RCC 7860 (cell line): ENCODE data around the gene TMTC4.

ENCODE experiments used
- DNase-seq: peaks from one replicate; pipeline ENCODE4 v3.0.0-alpha.2; 2015; ENCODE audit warnings: low spot score
- FAIRE-seq: peaks from 2 replicates; lab custom pipeline; 2012; peaks lifted over from hg19 to GRCh38; lab: Jason Lieb, UNC

TMTC4 gene

DNA sequence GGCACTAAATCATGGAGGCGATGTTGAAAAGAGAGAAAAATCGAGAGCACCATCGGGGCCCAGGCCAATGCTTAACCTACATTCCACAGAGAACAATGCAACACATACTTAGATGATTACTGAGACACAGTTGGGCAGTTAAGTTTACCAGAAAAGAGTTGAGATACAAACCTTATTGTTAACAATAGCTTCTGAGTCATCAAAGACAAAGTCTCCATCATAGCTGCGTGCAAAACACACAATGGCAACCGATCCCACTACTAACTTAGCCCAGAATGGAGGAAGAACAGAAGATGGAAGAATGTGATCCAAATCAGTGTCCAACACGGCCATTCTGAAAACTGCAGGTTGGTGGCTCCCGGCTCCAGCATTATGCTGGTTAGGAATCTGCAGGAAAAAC, 6.2 kb downstream of the TMTC4 start:
- DNase-seq, result no peak
- FAIRE-seq, result no peak

DNA sequence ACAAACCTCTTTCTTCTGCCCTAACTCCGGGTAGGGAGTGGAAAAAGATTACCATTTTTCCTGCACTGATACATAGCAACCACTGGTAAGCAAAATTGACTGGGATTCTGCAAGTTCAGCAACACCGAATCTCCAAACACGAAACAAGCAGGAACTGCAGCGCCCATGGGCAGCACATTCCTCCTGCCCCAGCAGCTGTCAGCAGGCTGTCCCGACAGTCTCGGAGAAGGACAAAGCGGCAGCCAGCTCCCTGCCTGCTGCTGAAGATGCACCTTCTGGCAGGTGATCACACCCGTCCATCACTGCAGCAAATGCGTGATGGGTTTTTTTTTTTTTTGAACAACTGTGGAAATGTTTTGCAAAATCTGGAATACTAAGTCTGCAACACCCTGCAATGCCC, 6.7 kb downstream of the TMTC4 start:
- DNase-seq, result no peak
- no peak for FAIRE-seq

DNA sequence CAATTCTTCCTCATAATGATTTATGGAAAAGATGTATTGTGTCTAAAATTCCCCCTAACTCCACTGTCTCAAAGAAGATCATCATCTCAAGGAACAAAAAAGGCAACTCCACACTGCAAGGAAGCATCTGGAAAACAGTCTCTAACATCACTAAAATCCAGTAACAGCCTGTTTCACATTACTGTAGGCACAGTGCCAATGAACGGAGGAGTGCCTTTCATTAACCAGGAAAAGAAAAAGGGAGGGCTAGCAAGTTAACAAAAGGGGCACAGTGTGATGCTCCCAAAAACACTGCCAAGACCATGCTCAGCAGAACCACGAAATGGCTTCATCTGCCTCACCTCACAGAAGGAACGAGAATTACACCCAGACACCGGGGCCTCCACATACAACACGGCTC, 8.5 kb downstream of the TMTC4 start:
- no peak for FAIRE-seq
- no peak for DNase-seq

DNA sequence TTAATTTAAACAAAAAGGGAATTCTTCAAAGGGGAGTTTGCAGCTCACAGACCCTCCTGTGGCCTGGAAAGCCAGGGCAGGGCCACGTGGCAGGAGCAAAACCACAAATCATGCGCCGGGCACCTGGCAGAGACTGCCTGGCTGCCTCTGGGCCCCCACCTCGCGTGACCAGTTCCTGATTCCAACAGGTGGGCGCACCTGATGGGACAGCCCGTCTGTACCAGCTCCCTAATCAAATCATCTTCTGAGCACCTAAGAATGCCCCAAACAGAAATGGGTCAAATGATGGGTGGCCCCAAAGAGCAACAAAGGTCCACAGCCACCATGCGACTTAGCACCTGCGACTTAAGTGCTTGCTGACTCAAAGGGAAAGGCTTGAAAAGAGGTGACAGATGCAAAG, 9.2 kb downstream of the TMTC4 start:
- no peak for FAIRE-seq
- DNase-seq, result no peak

- FAIRE-seq, result no peak
- DNase-seq, result no peak
Measured at GRCh38 chr13:100664171-100664900, 10.3 kb downstream of the TMTC4 start.

GRCh38 chr13:100662468-100663211, 12.0 kb downstream of the TMTC4 start:
- DNase-seq (no peak), FAIRE-seq (no peak)

DNA sequence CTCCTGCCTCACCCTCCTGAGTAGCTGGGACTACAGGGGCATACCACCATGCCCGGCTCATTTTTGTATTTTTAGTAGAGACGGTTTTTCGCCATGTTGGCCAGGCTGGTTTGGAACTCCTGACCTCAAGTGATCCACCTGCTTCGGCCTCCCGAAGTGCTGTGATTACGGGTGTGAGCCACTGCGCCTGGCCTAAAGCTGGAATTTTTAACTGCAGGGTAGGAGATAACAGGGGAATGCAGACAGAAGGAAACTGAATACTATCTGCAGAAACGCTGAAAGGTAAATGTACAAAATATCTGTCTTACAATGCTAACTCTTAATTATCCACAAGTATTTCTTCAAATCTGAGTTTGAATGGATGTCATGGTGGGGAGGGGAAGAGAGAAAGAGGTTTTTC, 13.8 kb downstream of the TMTC4 start:
- FAIRE-seq (no peak), DNase-seq (no peak)

DNA sequence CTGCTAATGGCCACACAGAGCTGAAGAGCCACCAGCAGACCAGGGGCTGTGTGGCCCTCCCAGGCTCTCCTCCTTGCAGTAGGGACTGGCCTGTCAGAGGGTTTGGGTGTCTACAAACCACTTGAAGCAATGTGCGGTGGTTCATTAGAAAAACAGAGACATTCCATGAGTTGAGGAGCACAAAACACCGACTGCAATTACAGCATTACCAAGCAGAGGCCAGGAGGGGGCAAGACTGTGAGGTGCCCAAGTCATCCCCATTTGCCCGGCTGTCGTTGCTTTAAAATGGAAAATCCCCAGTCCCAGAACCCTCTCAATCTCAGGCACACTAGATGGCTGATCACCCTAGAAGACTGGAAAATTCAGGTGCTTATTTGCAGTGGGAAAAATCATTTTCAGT, 15.0 kb downstream of the TMTC4 start:
- no peak for FAIRE-seq

DNA sequence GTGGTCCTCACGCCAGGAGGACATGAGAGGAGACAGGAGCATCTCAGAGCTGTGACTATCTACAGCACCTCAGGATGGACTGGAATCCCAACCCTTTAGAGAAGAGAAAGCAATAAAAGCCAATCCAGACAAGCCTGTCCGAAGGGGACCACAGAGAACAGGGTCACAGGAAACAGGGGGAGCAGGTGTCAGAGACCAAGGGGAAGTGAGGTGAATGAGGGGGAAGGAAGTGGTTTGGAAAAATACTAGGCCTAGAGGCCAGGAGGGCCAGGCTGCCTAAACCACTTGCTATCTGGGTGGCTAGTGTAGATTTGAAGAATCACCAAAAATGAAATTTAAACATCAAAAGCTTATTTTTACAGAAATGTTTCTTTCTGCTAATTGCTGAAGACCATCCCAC, 16.2 kb downstream of the TMTC4 start:
- DNase-seq (no peak), FAIRE-seq (no peak)

More for the DNA sequence above, 15.0 kb downstream of the TMTC4 start:
- DNase-seq, result no peak

DNA sequence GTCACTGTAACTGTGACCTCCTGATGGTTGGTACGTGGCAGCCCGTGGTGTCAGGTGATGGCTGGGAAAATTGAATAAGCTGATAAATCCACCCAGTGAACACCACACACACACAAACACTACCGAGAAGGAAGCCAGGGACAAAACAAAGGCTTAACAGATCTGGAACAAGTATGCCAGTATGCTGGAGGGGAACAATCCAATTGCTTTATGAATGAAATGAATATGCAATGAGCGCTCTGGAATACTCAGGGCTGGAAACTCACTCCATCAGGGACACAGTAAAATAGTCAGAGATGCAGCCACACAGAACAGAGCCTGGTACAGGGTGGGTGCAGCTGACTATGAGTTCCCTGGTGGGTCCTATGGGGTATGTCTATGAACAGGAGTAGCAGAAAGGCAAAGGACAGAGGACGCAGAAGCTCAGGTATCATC, 16.7 kb downstream of the TMTC4 start:
- FAIRE-seq, result no peak
- no peak for DNase-seq

GRCh38 chr13:100652510-100652909, 22.1 kb downstream of the TMTC4 start:
- DNase-seq, result no peak

GRCh38 chr13:100650326-100650725, 24.3 kb downstream of the TMTC4 start:
- no peak for DNase-seq
- FAIRE-seq, result no peak

More at GRCh38 chr13:100652510-100652909, 22.1 kb downstream of the TMTC4 start:
- no peak for FAIRE-seq

GRCh38 chr13:100648354-100648753, 26.2 kb downstream of the TMTC4 start:
- FAIRE-seq, result no peak

GRCh38 chr13:100646871-100647270, 27.7 kb downstream of the TMTC4 start:
- FAIRE-seq, result no peak
- DNase-seq, result no peak

More at GRCh38 chr13:100648354-100648753, 26.2 kb downstream of the TMTC4 start:
- DNase-seq, result no peak

- DNase-seq, result no peak
- no peak for FAIRE-seq
Measured at GRCh38 chr13:100646030-100646673, 28.4 kb downstream of the TMTC4 start.

DNA sequence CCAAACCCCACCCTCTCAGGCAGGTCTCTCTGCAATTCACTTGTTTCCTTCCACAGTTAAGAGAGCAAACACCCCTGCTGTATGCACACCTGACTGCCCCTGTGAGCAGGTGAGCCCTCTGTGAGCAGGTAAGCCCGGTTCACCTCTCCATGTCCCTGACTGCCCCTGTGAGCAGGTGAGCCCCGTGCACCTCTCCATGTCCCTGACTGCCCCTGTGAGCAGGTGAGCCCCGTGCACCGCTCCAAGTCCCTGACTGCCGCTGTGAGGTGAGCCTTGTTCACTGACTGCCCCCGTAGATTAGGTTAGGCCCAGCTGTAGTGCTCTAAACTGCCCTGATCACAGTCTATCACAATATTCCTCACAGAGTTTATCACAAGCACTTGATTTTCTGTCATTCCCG, 29.2 kb downstream of the TMTC4 start:
- no peak for DNase-seq
- FAIRE-seq, result no peak

DNA sequence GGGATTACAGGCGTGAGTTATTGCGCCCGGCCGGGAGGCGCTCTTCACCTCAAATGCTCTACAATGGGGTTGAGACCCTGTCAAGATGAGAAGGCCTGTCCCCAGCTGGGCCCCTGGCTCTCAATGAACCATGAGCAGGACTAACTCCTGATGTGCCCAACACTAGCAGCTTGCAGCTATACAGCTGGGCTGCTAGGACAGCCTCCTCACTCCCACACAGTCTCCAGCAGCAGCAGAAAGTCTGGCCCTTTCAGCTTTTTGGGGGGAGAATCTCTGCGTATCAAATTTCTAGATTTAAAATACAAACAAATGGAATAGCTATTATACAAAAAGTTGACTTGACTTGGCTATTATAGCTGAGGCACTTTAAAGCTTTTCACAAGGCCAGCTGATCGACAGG, 30.2 kb downstream of the TMTC4 start:
- FAIRE-seq (no peak), DNase-seq (no peak)

DNA sequence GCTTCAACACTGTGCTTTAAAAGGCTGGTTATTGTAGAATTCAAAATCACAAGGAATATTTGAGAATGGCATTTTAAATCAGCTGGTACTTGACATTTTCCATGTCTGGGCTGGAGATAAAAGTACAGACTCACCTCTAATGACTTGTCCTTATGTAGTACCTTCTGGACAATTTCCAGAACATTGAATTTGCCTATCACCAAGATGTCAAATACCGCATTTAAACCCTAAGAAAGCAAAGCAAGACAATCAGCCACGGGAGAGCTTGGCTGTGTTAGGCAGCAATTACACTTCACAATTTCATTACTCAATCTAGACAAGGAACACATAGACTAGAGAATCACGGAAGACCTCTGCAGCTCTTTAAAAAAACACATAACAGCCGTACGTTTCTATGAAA, 36.8 kb downstream of the TMTC4 start:
- DNase-seq (no peak), FAIRE-seq (no peak)

GRCh38 chr13:100637380-100637779, 37.2 kb downstream of the TMTC4 start:
- DNase-seq (no peak), FAIRE-seq (no peak)

DNA sequence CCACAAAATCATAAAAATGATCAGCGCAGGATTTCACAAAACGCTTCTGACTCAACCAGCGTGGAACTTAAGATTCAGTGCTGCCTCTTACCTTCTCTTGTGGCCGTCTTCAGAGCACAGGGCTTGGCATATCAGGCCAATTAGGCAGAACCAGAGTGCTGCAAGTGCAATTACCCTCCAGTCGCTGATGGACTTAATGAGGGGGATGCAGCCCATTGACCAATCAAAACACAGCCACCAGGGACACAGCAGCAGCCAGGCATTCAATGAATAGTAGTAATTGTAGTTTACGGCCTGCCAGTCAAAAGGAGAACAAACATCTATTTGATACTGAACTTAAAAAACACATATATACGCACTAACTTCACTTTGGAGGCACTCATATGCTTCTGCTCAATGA, 38.2 kb downstream of the TMTC4 start:
- FAIRE-seq, result no peak
- DNase-seq, result no peak

DNA sequence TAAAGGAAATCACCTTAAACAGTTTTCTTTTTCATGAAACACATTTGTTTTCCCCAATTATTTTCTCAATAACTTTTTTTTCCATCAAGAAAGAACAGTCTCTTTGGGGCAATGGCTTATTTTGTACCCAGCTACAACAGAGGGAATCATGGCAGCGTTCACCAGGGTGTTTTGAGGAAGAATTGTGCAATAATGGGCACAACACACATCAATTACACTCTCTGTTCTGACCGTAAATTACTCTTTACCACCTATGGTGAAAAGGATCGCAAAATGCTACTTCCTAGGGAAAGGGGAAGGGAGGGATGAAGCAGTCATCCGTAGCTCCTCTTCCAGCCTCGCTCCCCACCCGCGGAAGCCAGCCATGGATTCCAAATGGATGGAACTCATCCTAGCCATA, 38.6 kb downstream of the TMTC4 start:
- no peak for FAIRE-seq
- DNase-seq, result no peak

- FAIRE-seq (no peak), DNase-seq (no peak)
Measured at GRCh38 chr13:100634696-100635095, 39.9 kb downstream of the TMTC4 start.
